Natural killer cell (primary cell): ENCODE results near the gene SNAPC4. TPM values are rescaled to one million over a fixed set of nuclear protein-coding genes. Genes with fewer than 3 reads are reported as not detected.

Experiments used
- ATAC-seq, 3 donors: fragments of 150-1000 bp in 2 of 3; fragments of 200-7000 bp in 1 of 3; cut with Tn5 transposase; 1 replicate in 1 of 3; 2 replicates in 2 of 3; pipeline ENCODE4 v1.10.0; 2021; ENCODE audit warnings: mild to moderate bottlenecking in 2 of 3, moderate library complexity in 2 of 3
- DNase-seq, 2 donors: peaks; one replicate each; pipeline versions ENCODE4 v3.0.0 to v3.0.0-alpha.2; 2013 to 2021; ENCODE audit warnings: mixed read lengths in 1 of 2
- H3K27ac ChIP-seq: one replicate; pipeline ENCODE4 v1.5.1; 2013; ENCODE audit warnings: mild to moderate bottlenecking, low read length
- H3K27me3 ChIP-seq: one replicate; pipeline ENCODE4 v1.6.1; 2013; ENCODE audit warnings: low read length; ENCODE audit not compliant: control insufficient read depth, insufficient read depth
- H3K36me3 ChIP-seq: one replicate; pipeline ENCODE4 v1.6.1; 2013; ENCODE audit warnings: low read length; ENCODE audit not compliant: control insufficient read depth, insufficient read depth
- H3K4me1 ChIP-seq: one replicate; pipeline ENCODE4 v1.6.1; 2013; ENCODE audit warnings: low read length; ENCODE audit not compliant: control insufficient read depth, insufficient read depth
- H3K4me3 ChIP-seq: one replicate; pipeline ENCODE4 v1.5.1; 2013; ENCODE audit warnings: low read length
- H3K9me3 ChIP-seq: one replicate; pipeline ENCODE4 v1.6.1; 2013; ENCODE audit warnings: low read length; ENCODE audit not compliant: control insufficient read depth, insufficient read depth
- H3K27ac Mint-ChIP-seq, 2 donors: one replicate each; pipeline ENCODE4 v1.8.0; 2022; ENCODE audit warnings: mild to moderate bottlenecking in 2 of 2, mixed read lengths in 2 of 2, moderate library complexity in 1 of 2
- H3K27me3 Mint-ChIP-seq, 2 donors: one replicate each; pipeline ENCODE4 v1.8.0; 2022; ENCODE audit warnings: low read depth in 2 of 2, mixed read lengths in 2 of 2
- H3K36me3 Mint-ChIP-seq: one replicate; pipeline ENCODE4 v1.8.0; 2022; ENCODE audit warnings: mixed read lengths
- H3K4me1 Mint-ChIP-seq, 2 donors: one replicate each; pipeline ENCODE4 v1.8.0; 2022; ENCODE audit warnings: mixed read lengths in 2 of 2
- H3K4me3 Mint-ChIP-seq: one replicate; pipeline ENCODE4 v1.8.0; 2022; ENCODE audit warnings: mild to moderate bottlenecking, moderate library complexity, mixed read lengths
- H3K9me3 Mint-ChIP-seq, 2 donors: one replicate each; pipeline ENCODE4 v1.8.0; 2022; ENCODE audit warnings: mixed read lengths in 2 of 2
- WGBS: methylation state at CpG from one replicate; pipeline ENCODE4 v1.1.7; 2013; ENCODE audit warnings: missing lambda C conversion rate; ENCODE audit not compliant: insufficient coverage; 5-methylcytosine and 5-hydroxymethylcytosine counted together
- intact Hi-C: fragments of 100-400 bp; cut with micrococcal nuclease; formaldehyde crosslinking; loops from one replicate; pipeline ENCODE4 v1.14.2; 2022
- total RNA-seq, 4 donors: library from RNA; stranded (reverse); fragments of 120-200 nt in 1 of 4; gene quantifications; one replicate each; pipeline versions ENCODE4 v1.2.3 to v1.2.4, GENCODE V29; 2013 to 2022
- TF ChIP-seq, protein P1 (sequence below): fragments of 200-600 bp; IDR thresholded peaks from one replicate; pipeline ENCODE4 v1.8.0; 2022; ENCODE audit warnings: antibody characterized with exemption

Gene SNAPC4
- total RNA-seq, 3 donors from 2014 or later (not counting 1 experiment from before 2014, with no cell fraction given): 9.0 to 11.3 (median 9.4) TPM

DNA sequence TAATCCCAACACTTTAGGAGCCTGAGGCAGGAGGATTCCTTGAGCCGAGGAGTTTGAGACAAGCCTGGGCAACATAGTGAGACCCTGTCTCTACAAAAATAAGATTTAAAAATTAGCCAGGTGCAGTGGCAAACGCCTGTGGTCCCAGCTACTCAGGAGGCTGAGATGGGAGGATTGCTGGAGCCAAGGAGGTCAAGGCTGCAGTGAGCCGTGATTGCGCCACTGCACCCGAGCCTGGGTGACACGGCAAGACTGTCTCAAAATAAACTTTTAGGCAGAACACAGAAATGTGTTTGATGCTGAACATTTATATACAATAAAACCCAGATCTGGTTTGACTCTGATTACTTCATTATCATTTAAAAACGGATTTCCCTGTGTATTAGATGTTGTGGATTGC is 5.5 kb upstream of the SNAPC4 start:
- Mint-ChIP-seq H3K4me3 (no peak overlapping the region), H3K36me3 (no peaks in the 10 kb centered on the region), H3K27me3 (no peaks in the 10 kb centered on the region), H3K9me3 (no peaks in the 10 kb centered on the region), H3K4me1 (peaks cover 22 to 37% of the 10 kb centered on the region in 2 donors), H3K27ac (peak overlapping the region; percentile 73 to 86)
- intact Hi-C loops: loop anchor here (10.0 kb wide), 1 partner anchor 91 kb away; no protein-coding TSS in a partner anchor
- peaks cover 23% of the 10 kb centered on the region for H3K36me3 ChIP-seq
- ATAC-seq: no peak
- no peaks in the 10 kb centered on the region for H3K9me3 ChIP-seq
- WGBS: 99% methylated on average over 6 of the region's 7 CpGs
- peaks cover 58% of the 10 kb centered on the region for H3K4me1 ChIP-seq
- no peak overlapping the region for H3K4me3 ChIP-seq
- no peak for DNase-seq
- TF ChIP-seq, protein P1, sequence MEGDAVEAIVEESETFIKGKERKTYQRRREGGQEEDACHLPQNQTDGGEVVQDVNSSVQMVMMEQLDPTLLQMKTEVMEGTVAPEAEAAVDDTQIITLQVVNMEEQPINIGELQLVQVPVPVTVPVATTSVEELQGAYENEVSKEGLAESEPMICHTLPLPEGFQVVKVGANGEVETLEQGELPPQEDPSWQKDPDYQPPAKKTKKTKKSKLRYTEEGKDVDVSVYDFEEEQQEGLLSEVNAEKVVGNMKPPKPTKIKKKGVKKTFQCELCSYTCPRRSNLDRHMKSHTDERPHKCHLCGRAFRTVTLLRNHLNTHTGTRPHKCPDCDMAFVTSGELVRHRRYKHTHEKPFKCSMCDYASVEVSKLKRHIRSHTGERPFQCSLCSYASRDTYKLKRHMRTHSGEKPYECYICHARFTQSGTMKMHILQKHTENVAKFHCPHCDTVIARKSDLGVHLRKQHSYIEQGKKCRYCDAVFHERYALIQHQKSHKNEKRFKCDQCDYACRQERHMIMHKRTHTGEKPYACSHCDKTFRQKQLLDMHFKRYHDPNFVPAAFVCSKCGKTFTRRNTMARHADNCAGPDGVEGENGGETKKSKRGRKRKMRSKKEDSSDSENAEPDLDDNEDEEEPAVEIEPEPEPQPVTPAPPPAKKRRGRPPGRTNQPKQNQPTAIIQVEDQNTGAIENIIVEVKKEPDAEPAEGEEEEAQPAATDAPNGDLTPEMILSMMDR: no peak
- no peaks in the 10 kb centered on the region for H3K27me3 ChIP-seq
- H3K27ac ChIP-seq: no peak overlapping the region

DNA sequence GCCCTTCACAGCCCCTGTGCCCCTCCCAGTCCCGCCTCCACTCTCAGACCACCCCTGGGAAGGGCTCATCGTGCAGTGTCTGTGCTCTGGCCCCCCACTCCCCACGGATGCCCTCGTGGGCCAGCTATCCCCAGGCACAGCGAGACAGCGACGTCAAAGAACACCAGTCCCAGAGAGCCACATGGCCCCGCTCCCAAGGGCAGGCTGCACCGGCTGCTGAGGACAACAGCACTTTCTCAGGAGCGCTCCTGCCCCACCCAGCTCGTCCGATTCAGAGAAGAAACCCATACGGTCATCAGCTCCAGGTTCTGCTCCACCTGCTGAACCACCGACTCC is 4.8 kb upstream of the SNAPC4 start:
- WGBS: 80% methylated on average over 14 of the region's 14 CpGs
- peaks cover 22 to 32% of the 10 kb centered on the region in 2 donors for H3K4me1 Mint-ChIP-seq
- no peak for ATAC-seq
- H3K4me3 Mint-ChIP-seq: no peak overlapping the region
- H3K4me1 ChIP-seq: peaks cover 59% of the 10 kb centered on the region
- peaks cover 23% of the 10 kb centered on the region for H3K36me3 ChIP-seq
- intact Hi-C loops: loop anchor here (10.0 kb wide), 1 partner anchor 90 kb away; no protein-coding TSS in a partner anchor
- H3K27me3 ChIP-seq: no peaks in the 10 kb centered on the region
- TF ChIP-seq, protein P1: no peak
- H3K27me3 Mint-ChIP-seq: no peaks in the 10 kb centered on the region
- H3K27ac ChIP-seq: peak overlapping the region; percentile 75
- no peaks in the 10 kb centered on the region for H3K36me3 Mint-ChIP-seq
- peak overlapping the region; percentile 73 to 86 for H3K27ac Mint-ChIP-seq
- H3K4me3 ChIP-seq: no peak overlapping the region
- no peaks in the 10 kb centered on the region for H3K9me3 Mint-ChIP-seq
- H3K9me3 ChIP-seq: no peaks in the 10 kb centered on the region
- DNase-seq: no peak

DNA sequence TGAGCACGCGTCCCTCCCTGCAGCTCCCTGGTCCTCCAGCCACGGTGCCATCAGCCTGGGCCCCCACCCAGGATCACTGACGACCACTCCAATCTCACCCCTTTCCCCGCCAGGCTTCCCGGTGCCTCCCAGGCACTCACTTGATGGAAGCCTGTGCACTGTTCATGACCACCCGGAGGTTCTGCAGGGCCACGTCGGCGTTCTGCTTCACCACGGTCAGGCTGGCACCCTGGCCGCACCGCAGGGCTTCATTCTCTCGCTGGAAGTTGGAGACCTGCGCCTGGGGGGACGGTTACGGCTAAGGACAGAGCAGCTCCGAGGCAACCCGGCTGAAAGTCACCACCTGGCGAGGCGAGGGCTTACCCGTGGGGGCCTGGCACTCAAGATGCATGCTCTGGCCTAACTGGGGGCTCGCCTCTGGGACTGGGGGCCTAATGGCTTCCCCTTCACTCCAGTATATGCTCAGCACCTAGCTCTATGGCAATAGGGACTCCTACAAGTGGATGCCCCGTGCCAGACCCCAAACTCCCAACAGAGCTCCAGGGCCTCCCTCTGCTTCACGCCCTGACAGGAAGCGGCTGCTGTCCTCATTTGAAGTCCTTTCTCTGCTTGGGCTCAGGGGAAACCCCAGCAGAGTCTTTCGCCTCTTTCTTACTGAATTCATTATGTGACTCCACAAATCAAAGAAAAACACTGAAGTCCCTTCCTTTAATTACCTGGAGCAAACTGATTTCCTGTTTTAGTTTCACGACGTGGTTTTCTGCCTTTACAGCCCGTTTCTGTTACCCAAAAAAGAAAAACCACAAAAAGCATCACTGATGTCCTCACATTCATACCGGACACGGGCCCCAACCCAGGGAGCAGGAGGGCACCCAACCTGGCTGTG is 4.2 kb upstream of the SNAPC4 start:
- peak overlapping the region; percentile 73 to 86 for H3K27ac Mint-ChIP-seq
- no peaks in the 10 kb centered on the region for H3K27me3 ChIP-seq
- ATAC-seq (no peak), DNase-seq (peak in 1 of 2 donors; percentile 76)
- H3K36me3 Mint-ChIP-seq: no peaks in the 10 kb centered on the region
- intact Hi-C loops: loop anchor here (10.0 kb wide), 1 partner anchor 89 kb away; no protein-coding TSS in a partner anchor
- H3K4me3 Mint-ChIP-seq: peak overlapping the region; percentile 49
- TF ChIP-seq, protein P1: no peak
- no peak overlapping the region for H3K4me3 ChIP-seq
- H3K4me1 Mint-ChIP-seq: peaks cover 24 to 33% of the 10 kb centered on the region in 2 donors
- H3K9me3 ChIP-seq: no peaks in the 10 kb centered on the region
- H3K27ac ChIP-seq: peak overlapping the region; percentile 75
- H3K36me3 ChIP-seq: peaks cover 23% of the 10 kb centered on the region
- peaks cover 57% of the 10 kb centered on the region for H3K4me1 ChIP-seq
- H3K9me3 Mint-ChIP-seq: no peaks in the 10 kb centered on the region
- WGBS: 51% methylated on average over 32 of the region's 32 CpGs
- no peaks in the 10 kb centered on the region for H3K27me3 Mint-ChIP-seq
